Stimulated activated CD4-positive, alpha-beta T cell treated with anti-CD3 and anti-CD28 coated beads, TNF-alpha, amount 100 ng/mL, for 4 hours (primary cell): ENCODE data around the gene CRYL1.
"Not testable (repeated sequence)": the region's sequence is repeated elsewhere in the genome, so short reads cannot be mapped to it uniquely, and the experiment has no call there.

Experiments used
- DNase-seq, 3 experiments: peaks; one replicate each; pipeline ENCODE4 v3.0.0-alpha.2; 2020; ENCODE audit warnings: low read depth in 3 of 3

CRYL1 gene

GRCh38 chr13:20456737-20457136 is 68.9 kb downstream of the CRYL1 start:
- no peak for DNase-seq

- no peak for DNase-seq
These were observed 74.3 kb downstream of the CRYL1 start for GRCh38 chr13:20451397-20451796.

- no peak for DNase-seq
These were observed 77.2 kb downstream of the CRYL1 start for GRCh38 chr13:20448470-20448869.

- no peak for DNase-seq
These were observed 78.8 kb downstream of the CRYL1 start for GRCh38 chr13:20446900-20447299.

GRCh38 chr13:20446405-20446804 is 79.3 kb downstream of the CRYL1 start:
- no peak for DNase-seq

GRCh38 chr13:20442798-20443381 is 82.8 kb downstream of the CRYL1 start:
- DNase-seq: no peak

- DNase-seq: no peak
These were observed 83.3 kb downstream of the CRYL1 start for GRCh38 chr13:20442375-20442774.

- DNase-seq: no peak
These were observed 83.8 kb downstream of the CRYL1 start for GRCh38 chr13:20441879-20442278.

- no peak for DNase-seq
These were observed 84.6 kb downstream of the CRYL1 start for GRCh38 chr13:20441056-20441455.

- no peak for DNase-seq
These were observed 86.4 kb downstream of the CRYL1 start for GRCh38 chr13:20439261-20439660.

- no peak for DNase-seq
These were observed 86.9 kb downstream of the CRYL1 start for GRCh38 chr13:20438801-20439200.

- no peak for DNase-seq
These were observed 89.2 kb downstream of the CRYL1 start for GRCh38 chr13:20436505-20436904.

- DNase-seq: no peak
These were observed 89.9 kb downstream of the CRYL1 start for GRCh38 chr13:20435616-20436368.

GRCh38 chr13:20434210-20434609 is 91.4 kb downstream of the CRYL1 start:
- DNase-seq: not testable (repeated sequence)

- no peak for DNase-seq
These were observed 93.8 kb downstream of the CRYL1 start for GRCh38 chr13:20431687-20432384.

- no peak for DNase-seq
These were observed 94.6 kb downstream of the CRYL1 start for GRCh38 chr13:20431080-20431479.

GRCh38 chr13:20430296-20430695 is 95.4 kb downstream of the CRYL1 start:
- DNase-seq: no peak

GRCh38 chr13:20429682-20430081 is 96.0 kb downstream of the CRYL1 start:
- DNase-seq: no peak

- no peak for DNase-seq
These were observed 96.7 kb downstream of the CRYL1 start for GRCh38 chr13:20428666-20429644.

- DNase-seq: no peak
These were observed 98.8 kb downstream of the CRYL1 start for GRCh38 chr13:20426766-20427448.

- DNase-seq: no peak
These were observed 99.8 kb downstream of the CRYL1 start for GRCh38 chr13:20425819-20426219.
